Neuron (in vitro differentiated cells): ENCODE measurements around the gene FRAT2.

ENCODE experiments used
- H2AFZ ChIP-seq: one replicate; pipeline ENCODE4 v1.6.1; 2013; ENCODE audit warnings: low read depth, mild to moderate bottlenecking, inconsistent platforms, low read length, moderate library complexity
- H3K27me3 ChIP-seq: one replicate; pipeline ENCODE4 v1.6.1; 2013; ENCODE audit warnings: low read length; ENCODE audit not compliant: insufficient read depth
- H3K36me3 ChIP-seq: one replicate; pipeline ENCODE4 v1.6.1; 2013; ENCODE audit warnings: low read length; ENCODE audit not compliant: insufficient read depth
- H3K4me1 ChIP-seq: one replicate; pipeline ENCODE4 v1.6.1; 2013; ENCODE audit warnings: low read length; ENCODE audit not compliant: insufficient read depth
- H3K4me3 ChIP-seq: 2 replicates; pipeline ENCODE4 v1.5.1; 2013; ENCODE audit warnings: mild to moderate bottlenecking, low read length, moderate library complexity
- H3K9me3 ChIP-seq: one replicate; pipeline ENCODE4 v1.6.1; 2013; ENCODE audit warnings: low read length

Gene FRAT2

DNA sequence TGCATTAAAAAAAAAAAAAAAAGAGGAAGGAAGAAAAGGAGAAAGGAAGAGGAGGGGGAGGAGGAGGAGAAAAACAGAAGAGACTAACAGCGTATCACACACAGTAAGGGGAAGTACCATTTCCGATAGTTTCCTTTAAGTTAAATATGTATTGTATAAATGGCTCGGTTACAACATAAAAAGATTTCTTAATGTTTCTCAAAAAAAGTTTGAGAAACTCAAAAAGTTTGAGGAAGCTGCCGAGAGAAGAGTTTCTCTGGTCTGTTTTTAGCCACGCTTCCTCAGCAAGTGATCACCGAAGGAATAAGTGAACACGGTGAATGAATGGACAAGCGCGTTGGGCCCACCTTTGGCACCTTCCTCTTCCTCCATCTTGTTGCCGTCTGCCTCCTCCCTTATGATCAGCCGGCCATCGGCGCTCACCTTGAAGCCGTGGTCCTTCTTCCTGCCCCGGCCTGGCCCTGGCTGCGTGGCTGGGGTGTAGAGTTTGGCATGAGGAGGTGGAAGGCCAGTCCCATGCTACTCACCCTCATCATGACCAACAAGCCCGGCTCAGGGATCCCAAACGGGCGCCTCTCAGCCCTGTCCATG lies 31.3 kb upstream of the FRAT2 start:
- H3K4me3 ChIP-seq = no peak overlapping the region

DNA sequence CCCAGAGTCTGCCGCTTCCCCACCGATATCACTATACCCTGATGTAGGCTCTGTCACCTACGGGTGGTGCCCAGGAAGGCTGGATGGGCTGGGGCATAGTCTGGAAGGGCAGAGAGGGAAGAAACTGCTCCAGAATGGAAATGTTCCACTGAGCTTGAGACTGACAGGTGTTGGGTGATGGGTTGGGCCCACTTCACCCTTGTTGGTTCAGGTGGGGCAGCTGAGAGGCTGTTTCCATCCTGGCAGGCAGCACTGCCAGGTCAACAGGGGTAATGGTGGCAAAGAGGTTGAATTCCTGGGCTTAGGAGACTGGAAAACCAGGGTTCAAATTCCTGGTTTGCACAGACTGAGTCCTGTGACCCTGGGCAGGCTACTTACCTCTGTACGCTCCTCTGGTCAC lies 28.5 kb upstream of the FRAT2 start:
- H3K9me3 ChIP-seq = no peaks in the 10 kb centered on the region
- no peaks in the 10 kb centered on the region for H3K27me3 ChIP-seq
- H3K4me1 ChIP-seq = no peaks in the 10 kb centered on the region
- H3K4me3 ChIP-seq = no peak overlapping the region
- peaks cover 49% of the 10 kb centered on the region for H3K36me3 ChIP-seq
- H2AFZ ChIP-seq = no peak overlapping the region

More for the DNA sequence above, 31.3 kb upstream of the FRAT2 start:
- no peaks in the 10 kb centered on the region for H3K9me3 ChIP-seq
- H3K36me3 ChIP-seq = peaks cover 50% of the 10 kb centered on the region
- H3K27me3 ChIP-seq = no peaks in the 10 kb centered on the region
- no peak overlapping the region for H2AFZ ChIP-seq
- H3K4me1 ChIP-seq = no peaks in the 10 kb centered on the region

DNA sequence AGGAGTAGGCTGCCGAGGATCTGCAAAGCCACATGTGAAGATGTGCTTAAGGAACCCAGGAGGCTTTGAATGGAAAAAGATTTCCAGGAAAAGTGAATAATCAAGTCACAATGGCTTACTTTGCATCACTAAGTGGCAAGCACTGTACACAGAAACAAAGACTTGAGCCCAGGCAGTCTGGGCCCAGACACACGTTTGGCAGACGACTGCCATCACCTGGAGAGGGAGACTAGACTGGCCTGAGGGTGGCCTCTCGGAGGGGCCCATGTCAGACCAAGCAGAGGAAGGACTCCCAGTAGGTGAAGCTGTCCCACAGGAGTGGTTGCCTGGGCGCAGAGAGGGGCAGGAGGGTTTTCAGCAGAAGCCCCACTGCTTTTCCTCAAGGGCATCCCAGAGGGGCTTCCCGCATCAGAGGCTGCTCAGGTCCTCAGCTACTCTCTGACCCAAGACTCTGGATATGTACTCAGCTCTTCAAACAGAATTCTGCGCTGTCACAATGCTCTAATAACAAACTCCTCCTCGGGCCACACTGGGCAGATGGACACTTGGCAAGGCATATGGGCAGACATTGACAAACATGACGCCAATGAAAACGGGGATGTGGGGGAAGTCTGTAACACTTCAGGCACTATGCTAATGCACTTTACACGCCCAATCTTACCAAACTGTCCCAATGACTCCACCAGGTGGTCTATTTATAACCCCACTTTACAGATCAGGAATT lies 27.9 kb upstream of the FRAT2 start:
- H3K9me3 ChIP-seq = no peaks in the 10 kb centered on the region
- H3K4me1 ChIP-seq = no peaks in the 10 kb centered on the region
- H3K36me3 ChIP-seq = peaks cover 49% of the 10 kb centered on the region
- H3K27me3 ChIP-seq = no peaks in the 10 kb centered on the region
- H2AFZ ChIP-seq = no peak overlapping the region
- H3K4me3 ChIP-seq = no peak overlapping the region

DNA sequence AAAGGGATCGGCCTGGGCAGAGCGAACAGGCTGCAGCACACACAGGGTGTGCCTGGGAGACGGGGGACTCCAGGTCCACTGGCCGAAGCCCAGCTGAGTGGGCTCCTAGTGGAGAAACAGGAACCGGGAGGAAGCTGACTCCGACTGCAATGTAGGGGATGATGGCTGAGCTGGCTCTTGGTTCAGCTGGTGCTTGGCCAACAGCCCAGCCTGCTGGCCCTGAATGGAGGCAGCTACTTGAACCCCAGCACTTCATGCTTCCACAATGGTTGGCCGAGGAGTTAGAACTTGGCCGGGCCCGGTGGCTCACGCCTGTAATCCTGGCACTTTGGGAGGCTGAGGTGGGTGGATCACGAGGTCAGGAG lies 27.0 kb upstream of the FRAT2 start:
- H3K4me1 ChIP-seq = no peaks in the 10 kb centered on the region
- no peaks in the 10 kb centered on the region for H3K9me3 ChIP-seq
- no peak overlapping the region for H2AFZ ChIP-seq
- H3K4me3 ChIP-seq = no peak overlapping the region
- peaks cover 47% of the 10 kb centered on the region for H3K36me3 ChIP-seq
- H3K27me3 ChIP-seq = no peaks in the 10 kb centered on the region

DNA sequence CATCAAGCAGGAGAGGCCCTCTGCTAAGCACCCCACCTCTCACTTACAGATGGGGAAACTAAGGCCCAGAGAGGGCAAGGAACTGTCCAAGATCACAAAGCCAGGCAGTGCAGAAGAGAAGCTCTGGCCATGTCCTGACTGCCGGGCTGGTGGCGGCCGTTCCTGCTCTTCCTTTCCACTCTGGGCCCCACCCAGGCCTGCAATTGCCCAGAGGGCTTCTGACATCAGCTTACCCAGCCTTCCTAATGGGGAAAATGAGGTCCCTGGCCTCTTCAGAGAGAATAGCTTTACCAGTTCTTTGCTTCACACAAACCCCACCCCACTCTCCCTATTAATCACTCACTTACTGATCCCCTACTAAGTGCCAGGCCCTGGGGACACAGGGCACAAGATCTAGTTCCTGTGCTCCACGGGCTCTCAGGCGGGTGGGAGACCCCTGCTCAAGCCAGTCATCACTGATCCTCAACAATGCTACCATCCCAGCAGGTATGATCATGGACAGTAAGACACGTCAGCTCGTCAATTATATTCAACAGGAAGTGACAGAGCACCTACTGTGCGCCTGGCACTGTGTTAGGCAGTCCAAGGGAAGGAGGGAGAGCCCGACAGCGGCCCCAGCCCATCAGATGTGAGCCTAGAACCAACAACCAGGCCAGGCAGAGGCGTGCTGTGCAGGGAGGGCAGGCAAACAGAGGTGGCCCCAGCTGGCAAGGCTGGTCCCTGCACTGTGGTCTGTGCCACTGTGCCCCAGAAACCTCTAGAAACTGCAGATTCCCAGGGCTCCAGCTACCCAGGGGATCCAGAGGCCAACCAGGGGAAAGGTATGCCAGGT lies 26.4 kb upstream of the FRAT2 start:
- no peak overlapping the region for H3K4me3 ChIP-seq
- no peak overlapping the region for H2AFZ ChIP-seq
- no peaks in the 10 kb centered on the region for H3K4me1 ChIP-seq
- no peaks in the 10 kb centered on the region for H3K27me3 ChIP-seq
- H3K36me3 ChIP-seq = peaks cover 52% of the 10 kb centered on the region
- no peaks in the 10 kb centered on the region for H3K9me3 ChIP-seq

DNA sequence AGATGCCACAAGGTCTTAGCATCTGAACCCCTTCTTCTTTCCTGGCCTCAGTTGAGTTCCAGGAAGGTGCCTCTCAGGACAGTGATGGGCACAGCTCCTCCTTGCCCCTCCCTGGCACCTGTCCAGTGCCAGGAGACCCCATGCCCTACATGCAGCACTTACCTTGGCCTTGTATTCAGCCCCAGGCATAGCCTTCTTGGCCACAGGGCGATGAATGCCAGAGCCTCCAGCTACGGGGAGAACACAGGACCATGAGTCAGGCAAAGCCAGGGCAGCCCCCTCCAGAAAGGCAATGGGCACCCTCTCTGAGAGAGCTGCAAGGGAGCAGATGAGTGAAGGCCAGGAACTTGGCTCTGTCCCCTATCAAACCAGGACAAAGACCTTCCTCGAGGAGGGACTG lies 24.3 kb upstream of the FRAT2 start:
- H3K4me1 ChIP-seq = no peaks in the 10 kb centered on the region
- H3K9me3 ChIP-seq = no peaks in the 10 kb centered on the region
- H2AFZ ChIP-seq = no peak overlapping the region
- no peak overlapping the region for H3K4me3 ChIP-seq
- H3K27me3 ChIP-seq = no peaks in the 10 kb centered on the region
- peaks cover 52% of the 10 kb centered on the region for H3K36me3 ChIP-seq

DNA sequence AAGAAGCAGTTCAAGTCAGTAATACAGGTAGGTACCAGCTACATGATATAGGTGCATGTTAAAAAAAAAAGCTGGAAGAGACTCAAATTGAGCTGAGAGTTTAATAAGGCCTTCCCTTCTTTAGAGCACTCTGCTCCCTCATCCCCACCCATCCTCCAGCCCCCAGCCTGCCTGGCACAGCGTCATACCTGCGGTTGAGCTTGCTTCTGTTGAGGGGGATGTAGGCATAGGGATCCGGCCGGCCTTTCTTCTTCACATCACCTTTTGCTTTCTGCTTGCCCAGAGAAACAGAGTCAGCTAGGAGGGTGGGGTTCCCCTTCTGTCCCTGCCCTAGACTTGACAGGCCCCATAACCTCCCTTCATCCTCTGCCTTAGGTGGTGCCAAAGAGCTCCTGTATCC lies 23.8 kb upstream of the FRAT2 start:
- Histone ChIP-seq H3K27me3 (no peaks in the 10 kb centered on the region), H3K36me3 (peaks cover 51% of the 10 kb centered on the region), H3K4me1 (no peaks in the 10 kb centered on the region), H2AFZ (no peak overlapping the region), H3K4me3 (no peak overlapping the region), H3K9me3 (no peaks in the 10 kb centered on the region)

DNA sequence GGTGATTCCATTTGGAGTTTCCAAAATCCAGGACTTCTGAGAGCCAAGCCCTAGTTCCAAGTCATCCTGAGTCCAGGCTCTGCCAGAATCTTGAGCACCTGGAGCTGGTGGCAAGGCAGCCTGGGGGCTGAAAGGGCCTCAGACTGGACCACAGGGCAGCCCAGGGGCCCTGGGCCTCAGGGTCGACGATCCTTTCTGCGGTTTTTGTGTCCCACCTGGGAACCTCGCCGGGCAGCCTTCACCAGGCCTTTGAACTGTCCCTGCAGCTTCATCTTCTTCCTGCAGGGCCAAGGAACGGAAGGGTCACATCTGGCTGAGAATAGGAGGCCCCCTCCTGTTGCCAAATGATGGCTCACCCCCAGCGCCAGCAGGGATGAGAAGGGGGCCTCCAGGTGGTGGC lies 22.4 kb upstream of the FRAT2 start:
- no peak overlapping the region for H2AFZ ChIP-seq
- H3K36me3 ChIP-seq = peaks cover 46% of the 10 kb centered on the region
- H3K4me3 ChIP-seq = no peak overlapping the region
- no peaks in the 10 kb centered on the region for H3K27me3 ChIP-seq
- H3K9me3 ChIP-seq = no peaks in the 10 kb centered on the region
- no peaks in the 10 kb centered on the region for H3K4me1 ChIP-seq

DNA sequence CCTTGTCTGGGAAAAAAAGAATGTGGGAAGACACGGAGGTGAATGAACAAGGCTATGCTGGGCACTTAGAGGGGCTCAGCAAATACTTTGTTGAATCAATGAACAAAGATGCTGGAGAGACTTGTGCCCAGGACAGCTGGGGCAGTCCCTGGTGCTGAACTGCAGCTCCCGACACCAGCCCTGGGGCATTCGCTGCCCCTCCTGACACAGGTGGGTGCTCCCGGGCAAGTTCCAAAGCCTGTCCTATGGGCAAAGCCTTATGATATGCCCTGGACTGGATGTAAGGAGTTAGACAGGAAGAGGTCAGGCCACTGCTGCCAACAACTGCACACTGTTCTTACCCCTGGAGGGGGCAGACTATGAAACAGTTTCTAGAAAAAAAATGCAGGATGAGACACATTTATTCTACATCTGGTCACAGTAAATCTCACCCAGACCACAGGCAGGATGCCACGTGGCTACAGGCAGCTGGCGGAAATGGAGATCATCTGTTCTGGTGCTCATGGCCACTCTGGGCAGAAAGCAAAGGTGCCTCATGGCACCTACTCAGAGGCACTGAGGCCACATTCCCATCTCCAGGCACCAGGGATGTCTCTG lies 21.9 kb upstream of the FRAT2 start:
- Histone ChIP-seq H3K4me1 (no peaks in the 10 kb centered on the region), H3K36me3 (peaks cover 45% of the 10 kb centered on the region), H3K27me3 (no peaks in the 10 kb centered on the region), H3K4me3 (no peak overlapping the region), H2AFZ (no peak overlapping the region), H3K9me3 (no peaks in the 10 kb centered on the region)

DNA sequence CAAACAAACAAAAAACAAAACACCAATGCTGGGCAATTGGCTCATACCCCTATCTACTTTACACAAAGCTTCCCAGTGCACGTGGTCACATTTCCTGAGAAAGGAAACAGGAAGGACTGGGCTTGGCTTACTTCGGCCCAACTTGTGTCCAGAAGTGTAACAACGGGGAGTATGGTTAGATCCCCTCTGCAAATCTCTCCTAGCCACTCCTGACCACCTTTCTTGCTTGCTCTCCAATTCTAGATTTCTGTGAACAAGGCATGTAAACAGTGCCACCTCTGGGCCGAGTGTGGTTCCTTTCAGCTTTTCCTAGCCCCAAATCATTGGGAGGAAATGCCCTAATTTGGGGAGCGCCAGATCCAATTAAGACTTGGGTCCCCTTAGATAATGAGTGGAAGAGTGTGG lies 21.0 kb upstream of the FRAT2 start:
- no peaks in the 10 kb centered on the region for H3K4me1 ChIP-seq
- H3K36me3 ChIP-seq = peaks cover 41% of the 10 kb centered on the region
- no peak overlapping the region for H3K4me3 ChIP-seq
- H3K27me3 ChIP-seq = no peaks in the 10 kb centered on the region
- H2AFZ ChIP-seq = no peak overlapping the region
- H3K9me3 ChIP-seq = no peaks in the 10 kb centered on the region

DNA sequence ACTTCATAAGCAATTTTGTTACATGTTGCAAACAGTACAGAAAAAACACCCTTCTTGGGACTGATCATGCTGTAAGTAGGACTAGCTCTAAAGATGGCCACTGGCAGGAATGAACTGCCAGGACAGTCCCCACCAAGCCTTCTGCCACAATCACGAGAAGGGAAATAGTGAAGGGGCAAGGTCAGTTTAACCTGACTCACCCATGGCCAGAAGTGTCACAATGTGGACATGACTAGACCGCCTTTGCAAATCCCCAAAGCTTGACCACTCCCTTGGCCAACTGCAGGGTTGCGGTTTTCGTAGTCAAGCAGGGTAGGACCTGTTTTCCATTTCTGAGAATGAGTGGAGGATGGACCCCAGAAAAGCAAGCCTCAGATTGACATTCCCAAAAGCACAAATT lies 19.4 kb upstream of the FRAT2 start:
- Histone ChIP-seq H3K27me3 (no peaks in the 10 kb centered on the region), H2AFZ (no peak overlapping the region), H3K4me1 (no peaks in the 10 kb centered on the region), H3K36me3 (peaks cover 30% of the 10 kb centered on the region), H3K9me3 (no peaks in the 10 kb centered on the region), H3K4me3 (no peak overlapping the region)

DNA sequence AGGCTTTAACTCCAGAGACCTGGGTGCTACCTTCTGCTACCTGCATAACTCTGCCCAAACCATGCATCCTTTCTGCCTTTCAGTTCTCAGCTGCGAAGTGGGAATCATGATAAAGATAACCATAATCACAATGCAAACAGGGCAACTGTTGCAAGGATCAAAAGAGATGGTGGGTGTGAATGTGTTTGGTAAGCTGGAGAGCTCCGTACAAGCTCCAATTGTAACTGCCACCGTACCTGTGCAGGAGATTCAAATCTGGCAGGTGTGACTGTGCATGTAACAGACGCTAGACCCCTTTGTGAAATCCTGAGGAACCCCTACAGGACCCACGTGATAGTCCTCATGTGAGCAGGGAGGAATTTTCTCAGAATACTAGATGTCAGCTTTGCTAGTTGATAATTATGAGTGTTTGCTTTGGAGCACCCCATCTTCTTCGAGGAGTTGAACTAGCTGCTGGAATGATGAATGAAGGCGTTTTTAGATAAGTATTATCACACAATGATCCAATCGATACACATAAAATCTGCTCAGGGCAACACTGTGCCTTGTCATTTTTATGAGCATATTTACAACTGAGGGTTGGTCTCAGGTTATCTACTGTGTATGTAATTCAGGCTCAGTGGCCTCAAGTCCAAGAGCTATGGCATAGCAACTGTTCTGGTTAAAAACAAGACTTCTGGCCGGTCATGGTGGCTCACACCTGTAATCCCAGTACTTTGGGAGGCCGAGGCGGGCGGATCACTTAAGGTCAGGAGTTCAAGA lies 15.4 kb upstream of the FRAT2 start:
- Histone ChIP-seq H3K36me3 (peaks cover 7% of the 10 kb centered on the region), H3K4me1 (no peaks in the 10 kb centered on the region), H3K4me3 (no peak overlapping the region)

More for the DNA sequence above, 15.4 kb upstream of the FRAT2 start:
- Histone ChIP-seq H3K9me3 (no peaks in the 10 kb centered on the region), H3K27me3 (no peaks in the 10 kb centered on the region), H2AFZ (no peak overlapping the region)
